ENCODE results near the gene RNF220.

GRCh38 chr1:44453798-44454349 lies 48.8 kb downstream of the RNF220 start:
- TF ChIP-seq CTCF (IDR thresholded peaks at IDR 0.05), result no peak
- TF ChIP-seq POLR2A (IDR thresholded peaks at IDR 0.05), result no peak
